Activated naive CD4-positive, alpha-beta T cell treated with anti-CD3 and anti-CD28 coated beads, Interleukin-2, amount 50 U/mL, for 72 hours (primary cell): ENCODE results near the gene LPXN. TPM values are rescaled to one million over a fixed set of nuclear protein-coding genes. Genes with fewer than 3 reads are reported as not detected.

Experiments used
- ATAC-seq, 2 donors: fragments of 150-1000 bp; cut with Tn5 transposase; 2 replicates each; pipeline ENCODE4 v1.10.0; 2021; ENCODE audit warnings: mild to moderate bottlenecking in 2 of 2, moderate library complexity in 2 of 2
- DNase-seq, 2 donors: peaks; one replicate each; pipeline ENCODE4 v3.0.0; 2021 to 2022; ENCODE audit warnings: low spot score in 2 of 2
- H3K27ac Mint-ChIP-seq, 2 donors: one replicate each; pipeline ENCODE4 v1.8.0; 2022; ENCODE audit warnings: mild to moderate bottlenecking in 2 of 2, mixed read lengths in 2 of 2
- H3K36me3 Mint-ChIP-seq, 2 donors: one replicate each; pipeline ENCODE4 v1.8.0; 2022; ENCODE audit warnings: mixed read lengths in 2 of 2
- H3K9me3 Mint-ChIP-seq, 2 donors: one replicate each; pipeline ENCODE4 v1.8.0; 2022; ENCODE audit warnings: mixed read lengths in 2 of 2
- total RNA-seq, 2 donors: library from RNA; stranded (reverse); gene quantifications; one replicate each; pipeline ENCODE4 v1.2.3, GENCODE V29; 2022

Gene LPXN
- total RNA-seq, 2 donors from 2014 or later: 177 to 422 TPM

GRCh38 chr11:58562375-58562800 lies 13.3 kb downstream of the LPXN start:
- DNase-seq (no peak), ATAC-seq (peak; percentile 28 to 71)
- Mint-ChIP-seq H3K9me3 (no peaks in the 10 kb centered on the region), H3K27ac (peak overlapping the region in 1 of 2 donors; percentile 81), H3K36me3 (peaks cover 16 to 43% of the 10 kb centered on the region in 2 donors)

GRCh38 chr11:58561394-58562098 lies 14.1 kb downstream of the LPXN start:
- Mint-ChIP-seq H3K27ac (no peak overlapping the region), H3K36me3 (peaks cover 16 to 49% of the 10 kb centered on the region in 2 donors), H3K9me3 (no peaks in the 10 kb centered on the region)
- no peak for ATAC-seq
- no peak for DNase-seq

GRCh38 chr11:58560842-58561241 lies 14.8 kb downstream of the LPXN start:
- no peak overlapping the region for H3K27ac Mint-ChIP-seq
- ATAC-seq (no peak), DNase-seq (no peak)
- H3K36me3 Mint-ChIP-seq: peaks cover 16 to 49% of the 10 kb centered on the region in 2 donors
- H3K9me3 Mint-ChIP-seq: no peaks in the 10 kb centered on the region

- DNase-seq (no peak), ATAC-seq (no peak)
- Mint-ChIP-seq H3K9me3 (no peaks in the 10 kb centered on the region), H3K27ac (no peak overlapping the region), H3K36me3 (peaks cover 68 to 87% of the 10 kb centered on the region in 2 donors)
Measured at GRCh38 chr11:58549644-58550043, 26.0 kb downstream of the LPXN start.

- H3K27ac Mint-ChIP-seq: peak overlapping the region in 1 of 2 donors; percentile 12
Measured at GRCh38 chr11:58546841-58547240, 28.8 kb downstream of the LPXN start.

GRCh38 chr11:58531865-58532341 lies 43.8 kb downstream of the LPXN start:
- H3K9me3 Mint-ChIP-seq: peaks cover 6 to 13% of the 10 kb centered on the region in 2 donors

More at GRCh38 chr11:58546841-58547240, 28.8 kb downstream of the LPXN start:
- H3K36me3 Mint-ChIP-seq: peaks cover 60 to 81% of the 10 kb centered on the region in 2 donors
- DNase-seq (no peak), ATAC-seq (peak in 1 of 2 donors; percentile 60)
- no peaks in the 10 kb centered on the region for H3K9me3 Mint-ChIP-seq

GRCh38 chr11:58530236-58530635 lies 45.4 kb downstream of the LPXN start:
- peak in 1 of 2 donors; percentile 21 for ATAC-seq
- peaks cover 51 to 70% of the 10 kb centered on the region in 2 donors for H3K36me3 Mint-ChIP-seq
- DNase-seq: no peak
- H3K9me3 Mint-ChIP-seq: peaks cover 6 to 13% of the 10 kb centered on the region in 2 donors
- peak overlapping the region in 1 of 2 donors; percentile 30 for H3K27ac Mint-ChIP-seq

More at GRCh38 chr11:58531865-58532341, 43.8 kb downstream of the LPXN start:
- H3K27ac Mint-ChIP-seq: peak overlapping the region in 1 of 2 donors; percentile 21
- DNase-seq (no peak), ATAC-seq (peak in 1 of 2 donors; percentile 40)
- H3K36me3 Mint-ChIP-seq: peaks cover 62 to 78% of the 10 kb centered on the region in 2 donors

GRCh38 chr11:58527429-58527828 lies 48.2 kb downstream of the LPXN start:
- DNase-seq (no peak), ATAC-seq (no peak)
- Mint-ChIP-seq H3K36me3 (peaks cover 27 to 48% of the 10 kb centered on the region in 2 donors), H3K9me3 (no peaks in the 10 kb centered on the region), H3K27ac (peak overlapping the region; percentile 40 to 94)

GRCh38 chr11:58526721-58527120 lies 48.9 kb downstream of the LPXN start:
- Mint-ChIP-seq H3K9me3 (no peaks in the 10 kb centered on the region), H3K27ac (peak overlapping the region; percentile 33 to 94), H3K36me3 (peaks cover 27 to 54% of the 10 kb centered on the region in 2 donors)
- DNase-seq (no peak), ATAC-seq (no peak)

GRCh38 chr11:58525037-58525614 lies 50.5 kb downstream of the LPXN start:
- Mint-ChIP-seq H3K27ac (peak overlapping the region; percentile 94 to 97), H3K36me3 (peaks cover 16 to 43% of the 10 kb centered on the region in 2 donors), H3K9me3 (no peaks in the 10 kb centered on the region)
- ATAC-seq (peak; percentile 75 to 85), DNase-seq (peak in 1 of 2 donors; percentile 42)

GRCh38 chr11:58524232-58525036 lies 51.2 kb downstream of the LPXN start:
- peak overlapping the region; percentile 94 to 97 for H3K27ac Mint-ChIP-seq
- no peaks in the 10 kb centered on the region for H3K9me3 Mint-ChIP-seq
- peak; percentile 39 to 52 for ATAC-seq
- peaks cover 16 to 37% of the 10 kb centered on the region in 2 donors for H3K36me3 Mint-ChIP-seq
- peak in 1 of 2 donors; percentile 43 for DNase-seq

- DNase-seq: no peak
- peak; percentile 40 to 66 for ATAC-seq
- no peaks in the 10 kb centered on the region for H3K9me3 Mint-ChIP-seq
- H3K36me3 Mint-ChIP-seq: no peaks in the 10 kb centered on the region
- H3K27ac Mint-ChIP-seq: no peak overlapping the region
Measured at GRCh38 chr11:58513747-58514367, 61.8 kb downstream of the LPXN start.

- no peak for DNase-seq
- peaks cover 10 to 12% of the 10 kb centered on the region in 2 donors for H3K36me3 Mint-ChIP-seq
- peaks cover 0 to 5% of the 10 kb centered on the region in 2 donors for H3K9me3 Mint-ChIP-seq
- ATAC-seq: no peak
- no peak overlapping the region for H3K27ac Mint-ChIP-seq
Measured at GRCh38 chr11:58511636-58512035, 64.0 kb downstream of the LPXN start.

- peaks cover 10 to 12% of the 10 kb centered on the region in 2 donors for H3K36me3 Mint-ChIP-seq
- H3K9me3 Mint-ChIP-seq: peaks cover 0 to 5% of the 10 kb centered on the region in 2 donors
- no peak for DNase-seq
- no peak overlapping the region for H3K27ac Mint-ChIP-seq
- no peak for ATAC-seq
Measured at GRCh38 chr11:58509748-58510147, 65.9 kb downstream of the LPXN start.

- Mint-ChIP-seq H3K36me3 (peaks cover 10 to 12% of the 10 kb centered on the region in 2 donors), H3K27ac (no peak overlapping the region), H3K9me3 (peaks cover 0 to 5% of the 10 kb centered on the region in 2 donors)
- DNase-seq (no peak), ATAC-seq (no peak)
Measured at GRCh38 chr11:58508814-58509213, 66.8 kb downstream of the LPXN start.

GRCh38 chr11:58508005-58508404 lies 67.7 kb downstream of the LPXN start, which contains the start of gene OR5B21:
OR5B21 (minus strand) TSS chr11:58508105; CDS start chr11:58508105, 0 bp downstream.
- H3K9me3 Mint-ChIP-seq: peaks cover 0 to 5% of the 10 kb centered on the region in 2 donors
- no peak within 1 kb of the TSS for H3K27ac Mint-ChIP-seq
- DNase-seq: no peak
- peaks cover 10 to 12% of the 10 kb centered on the region in 2 donors for H3K36me3 Mint-ChIP-seq
- no peak for ATAC-seq
